ENCODE measurements around the gene MAP10. TPM values are rescaled to one million over a fixed set of nuclear protein-coding genes. Genes with fewer than 3 reads are reported as not detected.

MAP10 gene
- total RNA-seq, 1 experiment from 2014 or later, result 2.7 TPM

DNA sequence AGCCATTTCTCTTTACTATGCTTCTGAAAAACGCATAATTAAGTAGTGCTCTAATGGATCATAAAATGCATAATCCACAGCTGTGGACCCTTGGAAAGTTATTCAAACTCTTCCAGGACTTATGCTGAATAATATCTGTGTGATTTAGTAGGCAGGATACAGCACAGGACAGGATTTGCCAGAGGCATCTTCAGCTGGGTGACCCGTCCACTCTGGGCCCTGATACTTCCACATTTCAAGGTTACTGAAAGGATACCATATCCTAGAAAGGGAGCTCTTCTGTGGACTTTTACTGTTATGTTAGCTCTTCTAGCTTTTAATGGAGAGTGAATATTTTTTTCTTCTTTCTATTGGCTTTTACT, 49.6 kb downstream of the MAP10 start (continued):
- TF ChIP-seq ZNF416 (CRISPR knock-in tag; IDR thresholded peaks at IDR 0.05), result no peak
- no peak for TF ChIP-seq USF1 (CRISPR knock-in tag; IDR thresholded peaks at IDR 0.05)
- no peak for TF ChIP-seq ATF6 (CRISPR knock-in tag; IDR thresholded peaks at IDR 0.05)
- no peak for TF ChIP-seq ATF1 (CRISPR knock-in tag; IDR thresholded peaks at IDR 0.05)
- no peak for TF ChIP-seq CREM (CRISPR knock-in tag; IDR thresholded peaks at IDR 0.05)
- TF ChIP-seq ELF4 (CRISPR knock-in tag; IDR thresholded peaks at IDR 0.05; ENCODE audit: low read depth), result no peak
- TF ChIP-seq ZNF671 (CRISPR knock-in tag; IDR thresholded peaks at IDR 0.05), result no peak
- no peak for TF ChIP-seq IRF2 (CRISPR knock-in tag; IDR thresholded peaks at IDR 0.05; ENCODE audit: borderline replicate concordance, low read depth)

DNA sequence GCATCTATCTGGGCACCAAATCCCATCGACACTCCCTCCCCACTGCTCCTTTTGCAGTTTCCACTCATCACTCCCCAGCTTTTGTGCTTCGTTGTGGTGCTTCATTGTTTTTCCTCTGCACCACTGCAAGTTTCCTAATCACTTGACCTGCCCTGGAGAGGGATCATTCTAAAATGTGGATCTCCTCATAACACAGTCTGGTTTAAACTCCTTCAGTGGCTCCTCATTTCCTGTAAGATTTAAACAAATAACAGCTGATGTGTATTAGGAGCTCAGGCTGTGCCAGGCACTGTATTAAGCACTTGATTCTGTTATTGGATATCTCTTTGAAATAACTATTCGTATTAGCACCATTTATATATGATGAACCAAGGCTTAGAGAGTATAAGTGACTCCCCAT, 51.3 kb downstream of the MAP10 start:
- Mint-ChIP-seq H3K4me3 (no peak overlapping the region), H3K4me1 (no peaks in the 10 kb centered on the region), H3K9me3 (no peaks in the 10 kb centered on the region), H3K27ac (no peak overlapping the region), H3K36me3 (no peaks in the 10 kb centered on the region), H3K27me3 (ENCODE audit: low read depth) (no peaks in the 10 kb centered on the region)
- DNase-seq (ENCODE audit: low spot score), result no peak
- TF ChIP-seq ZNF416 (CRISPR knock-in tag; IDR thresholded peaks at IDR 0.05), result no peak
- TF ChIP-seq MYBL2 (CRISPR knock-in tag; IDR thresholded peaks at IDR 0.05), result no peak
- no peak for TF ChIP-seq MAX (CRISPR knock-in tag; IDR thresholded peaks at IDR 0.05)
- TF ChIP-seq TEAD1 (CRISPR knock-in tag; IDR thresholded peaks at IDR 0.05), result no peak
- no peak for TF ChIP-seq ATF1 (CRISPR knock-in tag; IDR thresholded peaks at IDR 0.05)
- TF ChIP-seq NR2C2 (CRISPR knock-in tag; IDR thresholded peaks at IDR 0.05), result no peak
- no peak for TF ChIP-seq TP53 (CRISPR knock-in tag; IDR thresholded peaks at IDR 0.05)
- TF ChIP-seq JAZF1 (CRISPR knock-in tag; IDR thresholded peaks at IDR 0.05), result no peak
- TF ChIP-seq STAT6 (CRISPR knock-in tag; conservative IDR thresholded peaks at IDR 0.05; ENCODE audit: low read depth), result no peak
- TF ChIP-seq, protein P1, sequence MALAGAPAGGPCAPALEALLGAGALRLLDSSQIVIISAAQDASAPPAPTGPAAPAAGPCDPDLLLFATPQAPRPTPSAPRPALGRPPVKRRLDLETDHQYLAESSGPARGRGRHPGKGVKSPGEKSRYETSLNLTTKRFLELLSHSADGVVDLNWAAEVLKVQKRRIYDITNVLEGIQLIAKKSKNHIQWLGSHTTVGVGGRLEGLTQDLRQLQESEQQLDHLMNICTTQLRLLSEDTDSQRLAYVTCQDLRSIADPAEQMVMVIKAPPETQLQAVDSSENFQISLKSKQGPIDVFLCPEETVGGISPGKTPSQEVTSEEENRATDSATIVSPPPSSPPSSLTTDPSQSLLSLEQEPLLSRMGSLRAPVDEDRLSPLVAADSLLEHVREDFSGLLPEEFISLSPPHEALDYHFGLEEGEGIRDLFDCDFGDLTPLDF (CRISPR knock-in tag; IDR thresholded peaks at IDR 0.05), result no peak
- POLR2A ChIA-PET, result no interaction called here
- ATAC-seq, result no peak
- CTCF ChIA-PET, result no interaction called here

Other genes with a start within 250 kb of the MAP10 start
- 10.9 to 14.3 TPM (median 11.6 TPM) in 3 replicates for gene SIPA1L2, start 175.3 kb upstream of the MAP10 start, total RNA-seq (2021)
- 102 to 109 TPM (median 103 TPM) in 3 replicates for gene NTPCR, start 145.2 kb downstream of the MAP10 start, total RNA-seq (2021)

Measured in WTC11 (cell line).